Measurements from ENCODE around the gene GPR78. TPM values are rescaled to one million over a fixed set of nuclear protein-coding genes. Genes with fewer than 3 reads are reported as not detected.
"Not testable (repeated sequence)": the region's sequence is repeated elsewhere in the genome, so short reads cannot be mapped to it uniquely, and the experiment has no call there.

Gene GPR78
- total and polyA plus RNA-seq, 2 donors, result 0.05 to 0.91 TPM

DNA sequence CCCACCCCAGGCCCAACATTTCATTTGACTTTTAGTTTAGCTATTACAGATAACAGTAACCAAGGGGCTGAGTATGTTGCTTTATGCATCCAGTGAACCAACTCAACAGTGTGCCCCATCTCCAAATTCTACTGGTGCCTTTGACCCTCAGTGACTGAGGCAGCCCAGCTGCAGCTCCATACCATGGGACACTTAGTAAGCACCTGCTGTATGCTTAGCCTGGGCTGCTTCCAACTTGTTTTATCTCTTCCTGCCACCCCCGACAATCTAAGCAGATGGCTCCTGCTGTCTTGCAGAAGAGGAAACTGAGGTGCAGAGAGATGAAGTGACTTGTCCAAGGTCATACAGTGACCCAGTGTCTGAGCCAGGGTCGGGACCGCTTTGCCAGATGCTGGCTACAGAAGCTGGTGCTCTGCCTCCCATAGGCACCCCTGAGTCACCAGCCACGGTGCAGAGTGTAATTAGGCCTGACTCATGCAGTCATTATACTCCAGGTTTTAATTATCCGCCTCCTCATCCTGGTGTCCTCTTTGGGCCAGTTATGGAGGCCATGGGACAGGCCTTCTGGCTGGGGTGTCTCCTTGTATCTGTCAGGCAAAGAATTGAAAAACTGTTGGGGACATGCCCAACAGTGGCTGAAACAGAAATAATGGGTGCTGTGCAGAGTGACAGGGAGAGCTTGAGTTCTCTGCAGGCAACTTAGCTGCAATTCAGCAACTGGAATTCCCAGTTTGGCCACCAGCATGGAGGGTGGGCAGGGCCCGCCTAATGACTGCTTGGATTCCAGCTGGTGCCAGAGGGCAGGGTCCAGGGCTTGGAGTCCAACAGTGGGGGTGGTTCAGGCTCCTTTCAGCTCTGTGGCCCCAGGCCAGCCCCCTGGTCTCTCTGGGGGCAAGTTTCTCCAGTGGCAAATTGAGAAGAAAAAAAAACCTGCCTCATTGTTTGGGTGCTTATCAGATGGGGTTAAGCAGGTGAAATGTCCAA lies 8.2 kb upstream of the GPR78 start:
- Histone ChIP-seq H3K4me3 (ENCODE audit: low read length in 2 of 2) (no peak overlapping the region), H3K4me1 (ENCODE audit: control insufficient read depth in 2 of 2, insufficient read depth in 2 of 2, low read length in 2 of 2) (no peaks in the 10 kb centered on the region), H3K36me3 (ENCODE audit: control insufficient read depth in 2 of 2, insufficient read depth in 2 of 2, low read length in 1 of 2) (no peaks in the 10 kb centered on the region), H3K9me3 (ENCODE audit: control insufficient read depth in 2 of 2, insufficient read depth in 1 of 2, low read length in 1 of 2) (no peaks in the 10 kb centered on the region), H3K27me3 (ENCODE audit: control insufficient read depth in 2 of 2, insufficient read depth in 1 of 2, low read length in 1 of 2) (no peaks in the 10 kb centered on the region), H3K27ac (ENCODE audit: low read depth in 1 of 2, low read length in 1 of 2) (no peak overlapping the region)
- WGBS, result 90% methylated on average over 6 of the region's 6 CpGs
- no peak for DNase-seq (ENCODE audit: low read depth in 6 of 9, low spot score in 9 of 9)

DNA sequence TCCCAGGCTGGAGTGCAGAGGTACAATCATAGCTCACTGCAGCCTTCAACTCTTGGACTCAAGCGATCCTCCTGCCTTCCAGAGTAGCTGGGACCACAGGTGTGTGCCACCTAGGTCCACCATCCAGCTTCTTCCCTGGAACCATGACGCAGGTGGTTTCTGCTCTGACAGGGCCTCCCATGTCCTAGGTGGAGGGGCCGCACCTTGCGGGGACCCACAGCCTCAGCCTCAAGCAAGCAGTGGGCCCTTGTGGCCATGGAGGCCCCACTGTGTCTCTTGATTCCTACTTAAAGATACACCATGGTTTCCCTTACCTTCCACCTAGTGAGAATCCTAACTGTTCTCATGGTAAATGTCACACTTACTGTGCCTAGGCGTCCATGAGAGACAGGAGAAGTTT lies 6.9 kb upstream of the GPR78 start:
- Histone ChIP-seq H3K27me3 (ENCODE audit: control insufficient read depth in 2 of 2, insufficient read depth in 1 of 2, low read length in 1 of 2) (no peaks in the 10 kb centered on the region), H3K4me1 (ENCODE audit: control insufficient read depth in 2 of 2, insufficient read depth in 2 of 2, low read length in 2 of 2) (no peaks in the 10 kb centered on the region), H3K9me3 (ENCODE audit: control insufficient read depth in 2 of 2, insufficient read depth in 1 of 2, low read length in 1 of 2) (no peaks in the 10 kb centered on the region), H3K36me3 (ENCODE audit: control insufficient read depth in 2 of 2, insufficient read depth in 2 of 2, low read length in 1 of 2) (no peaks in the 10 kb centered on the region), H3K27ac (ENCODE audit: low read depth in 1 of 2, low read length in 1 of 2) (no peak overlapping the region), H3K4me3 (ENCODE audit: low read length in 2 of 2) (no peak overlapping the region)
- no peak for DNase-seq (ENCODE audit: low read depth in 6 of 9, low spot score in 9 of 9)
- WGBS, result 83% methylated on average over 5 of the region's 5 CpGs

DNA sequence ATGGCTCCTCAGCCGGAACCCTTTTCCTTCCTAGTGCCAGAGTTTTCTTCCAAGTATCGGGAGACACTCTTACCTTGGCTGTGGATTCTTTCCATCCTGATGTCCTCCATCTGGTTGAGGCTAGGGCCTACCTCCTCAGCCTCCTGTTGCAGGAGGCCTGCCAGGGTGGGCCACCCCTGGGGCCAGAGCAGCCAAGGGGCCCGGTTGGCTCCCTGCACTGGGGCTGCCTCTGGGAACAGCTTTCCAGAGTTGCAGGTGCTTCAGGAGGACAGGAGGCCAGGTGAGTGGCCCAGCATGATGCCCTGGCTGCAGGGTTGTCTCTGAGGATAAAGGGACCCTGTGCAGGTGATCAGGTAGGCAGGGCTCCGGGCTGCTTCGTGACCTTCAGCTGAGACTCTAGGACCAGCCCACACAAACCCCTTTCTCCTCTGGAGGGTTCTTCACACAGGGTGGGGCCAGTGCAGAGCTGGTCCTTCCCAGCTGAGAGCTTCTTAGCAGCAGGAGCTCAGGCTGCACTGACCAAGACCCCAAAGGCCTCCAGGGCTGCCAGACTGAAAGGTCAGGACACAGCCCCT lies 5.3 kb upstream of the GPR78 start:
- H3K4me3 ChIP-seq (ENCODE audit: low read length in 2 of 2), result no peak overlapping the region
- peaks cover 0 to 5% of the 10 kb centered on the region in 2 donors for H3K27me3 ChIP-seq (ENCODE audit: control insufficient read depth in 2 of 2, insufficient read depth in 1 of 2, low read length in 1 of 2)
- no peaks in the 10 kb centered on the region for H3K9me3 ChIP-seq (ENCODE audit: control insufficient read depth in 2 of 2, insufficient read depth in 1 of 2, low read length in 1 of 2)
- H3K27ac ChIP-seq (ENCODE audit: low read depth in 1 of 2, low read length in 1 of 2), result no peak overlapping the region
- WGBS, result 92% methylated on average over 5 of the region's 5 CpGs
- DNase-seq (ENCODE audit: low read depth in 6 of 9, low spot score in 9 of 9), result no peak
- H3K4me1 ChIP-seq (ENCODE audit: control insufficient read depth in 2 of 2, insufficient read depth in 2 of 2, low read length in 2 of 2), result no peaks in the 10 kb centered on the region
- H3K36me3 ChIP-seq (ENCODE audit: control insufficient read depth in 2 of 2, insufficient read depth in 2 of 2, low read length in 1 of 2), result no peaks in the 10 kb centered on the region

DNA sequence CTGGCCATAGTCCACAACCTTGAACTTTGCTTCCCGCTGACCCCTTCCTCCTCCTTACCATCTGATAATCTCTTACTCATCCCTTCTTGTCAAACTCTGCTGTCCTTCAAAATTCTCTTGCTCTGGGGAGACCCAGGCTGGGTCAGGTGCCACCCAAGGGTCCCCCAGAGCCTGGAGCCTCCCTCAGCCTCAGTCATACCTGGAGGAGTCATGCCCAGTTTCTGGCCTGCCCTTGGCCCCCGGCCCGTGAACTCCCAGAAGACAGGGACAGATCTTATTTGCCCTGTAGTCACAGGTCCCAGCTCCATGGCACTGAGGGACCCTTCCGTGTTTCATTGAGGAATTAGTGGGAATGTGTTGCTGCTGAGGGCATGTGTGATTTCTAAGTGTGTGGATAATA lies 4.7 kb upstream of the GPR78 start:
- Histone ChIP-seq H3K36me3 (ENCODE audit: control insufficient read depth in 2 of 2, insufficient read depth in 2 of 2, low read length in 1 of 2) (no peaks in the 10 kb centered on the region), H3K9me3 (ENCODE audit: control insufficient read depth in 2 of 2, insufficient read depth in 1 of 2, low read length in 1 of 2) (no peaks in the 10 kb centered on the region)
- WGBS, result 88% methylated on average over 4 of the region's 4 CpGs

DNA sequence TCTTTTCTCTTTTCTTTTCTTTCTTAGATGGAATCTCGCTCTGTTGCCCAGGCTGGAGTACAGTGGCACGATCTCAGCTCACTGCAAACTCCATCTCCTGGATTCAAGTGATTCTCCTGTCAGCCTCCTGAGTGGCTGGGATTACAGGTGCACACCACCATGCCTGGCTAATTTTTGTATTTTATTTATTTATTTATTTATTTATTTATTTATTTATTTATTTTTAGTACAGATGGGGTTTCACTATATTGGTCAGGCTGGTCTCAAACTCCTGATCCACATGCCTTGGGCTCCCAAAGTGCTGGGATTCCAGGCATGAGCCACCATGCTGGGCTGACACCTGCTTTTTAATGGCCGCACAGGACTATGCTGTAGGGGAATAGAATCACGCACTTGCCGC lies 3.6 kb upstream of the GPR78 start:
- not testable (repeated sequence) for H3K4me1 ChIP-seq (ENCODE audit: control insufficient read depth in 2 of 2, insufficient read depth in 2 of 2, low read length in 2 of 2)

More for the DNA sequence above, 4.7 kb upstream of the GPR78 start:
- no peak overlapping the region for H3K27ac ChIP-seq (ENCODE audit: low read depth in 1 of 2, low read length in 1 of 2)
- H3K4me1 ChIP-seq (ENCODE audit: control insufficient read depth in 2 of 2, insufficient read depth in 2 of 2, low read length in 2 of 2), result no peaks in the 10 kb centered on the region
- no peak for DNase-seq (ENCODE audit: low read depth in 6 of 9, low spot score in 9 of 9)
- H3K27me3 ChIP-seq (ENCODE audit: control insufficient read depth in 2 of 2, insufficient read depth in 1 of 2, low read length in 1 of 2), result peaks cover 2 to 9% of the 10 kb centered on the region in 2 donors
- no peak overlapping the region for H3K4me3 ChIP-seq (ENCODE audit: low read length in 2 of 2)

GRCh38 chr4:8577046-8577445 lies 3.1 kb upstream of the GPR78 start:
- WGBS, result 76% methylated on average over 8 of the region's 8 CpGs
- H3K27me3 ChIP-seq (ENCODE audit: control insufficient read depth in 2 of 2, insufficient read depth in 1 of 2, low read length in 1 of 2), result peaks cover 6 to 22% of the 10 kb centered on the region in 2 donors

More for the DNA sequence above, 3.6 kb upstream of the GPR78 start:
- 90% methylated on average over 5 of the region's 5 CpGs for WGBS
- not testable (repeated sequence) for H3K36me3 ChIP-seq (ENCODE audit: control insufficient read depth in 2 of 2, insufficient read depth in 2 of 2, low read length in 1 of 2); H3K9me3 ChIP-seq (ENCODE audit: control insufficient read depth in 2 of 2, insufficient read depth in 1 of 2, low read length in 1 of 2); DNase-seq (ENCODE audit: low read depth in 6 of 9, low spot score in 9 of 9); H3K27ac ChIP-seq (ENCODE audit: low read depth in 1 of 2, low read length in 1 of 2); H3K4me3 ChIP-seq (ENCODE audit: low read length in 2 of 2)
- peaks cover 6 to 19% of the 10 kb centered on the region in 2 donors for H3K27me3 ChIP-seq (ENCODE audit: control insufficient read depth in 2 of 2, insufficient read depth in 1 of 2, low read length in 1 of 2)

GRCh38 chr4:8577972-8578371 lies 2.2 kb upstream of the GPR78 start:
- 87% methylated on average over 4 of the region's 4 CpGs for WGBS
- H3K36me3 ChIP-seq (ENCODE audit: control insufficient read depth in 2 of 2, insufficient read depth in 2 of 2, low read length in 1 of 2), result no peaks in the 10 kb centered on the region
- H3K4me1 ChIP-seq (ENCODE audit: control insufficient read depth in 2 of 2, insufficient read depth in 2 of 2, low read length in 2 of 2), result no peaks in the 10 kb centered on the region
- no peak overlapping the region for H3K27ac ChIP-seq (ENCODE audit: low read depth in 1 of 2, low read length in 1 of 2)
- H3K27me3 ChIP-seq (ENCODE audit: control insufficient read depth in 2 of 2, insufficient read depth in 1 of 2, low read length in 1 of 2), result peaks cover 6 to 23% of the 10 kb centered on the region in 2 donors
- DNase-seq (ENCODE audit: low read depth in 6 of 9, low spot score in 9 of 9), result no peak
- no peak overlapping the region for H3K4me3 ChIP-seq (ENCODE audit: low read length in 2 of 2)
- H3K9me3 ChIP-seq (ENCODE audit: control insufficient read depth in 2 of 2, insufficient read depth in 1 of 2, low read length in 1 of 2), result no peaks in the 10 kb centered on the region

More at GRCh38 chr4:8577046-8577445, 3.1 kb upstream of the GPR78 start:
- Histone ChIP-seq H3K4me3 (ENCODE audit: low read length in 2 of 2) (no peak overlapping the region), H3K36me3 (ENCODE audit: control insufficient read depth in 2 of 2, insufficient read depth in 2 of 2, low read length in 1 of 2) (no peaks in the 10 kb centered on the region), H3K9me3 (ENCODE audit: control insufficient read depth in 2 of 2, insufficient read depth in 1 of 2, low read length in 1 of 2) (no peaks in the 10 kb centered on the region), H3K27ac (ENCODE audit: low read depth in 1 of 2, low read length in 1 of 2) (no peak overlapping the region), H3K4me1 (ENCODE audit: control insufficient read depth in 2 of 2, insufficient read depth in 2 of 2, low read length in 2 of 2) (no peaks in the 10 kb centered on the region)
- no peak for DNase-seq (ENCODE audit: low read depth in 6 of 9, low spot score in 9 of 9)

GRCh38 chr4:8578717-8579116 lies 1.5 kb upstream of the GPR78 start:
- 79% methylated on average over 3 of the region's 3 CpGs for WGBS
- no peaks in the 10 kb centered on the region for H3K4me1 ChIP-seq (ENCODE audit: control insufficient read depth in 2 of 2, insufficient read depth in 2 of 2, low read length in 2 of 2)
- H3K36me3 ChIP-seq (ENCODE audit: control insufficient read depth in 2 of 2, insufficient read depth in 2 of 2, low read length in 1 of 2), result no peaks in the 10 kb centered on the region
- peaks cover 6 to 23% of the 10 kb centered on the region in 2 donors for H3K27me3 ChIP-seq (ENCODE audit: control insufficient read depth in 2 of 2, insufficient read depth in 1 of 2, low read length in 1 of 2)
- no peak overlapping the region for H3K27ac ChIP-seq (ENCODE audit: low read depth in 1 of 2, low read length in 1 of 2)
- H3K4me3 ChIP-seq (ENCODE audit: low read length in 2 of 2), result no peak overlapping the region
- H3K9me3 ChIP-seq (ENCODE audit: control insufficient read depth in 2 of 2, insufficient read depth in 1 of 2, low read length in 1 of 2), result no peaks in the 10 kb centered on the region
- no peak for DNase-seq (ENCODE audit: low read depth in 6 of 9, low spot score in 9 of 9)

Measured in thymus (tissue), 11 donors.